Measurements from ENCODE around the gene RPRD2.

Gene RPRD2

GRCh38 chr1:150420560-150421265 is 56.8 kb downstream of the RPRD2 start:
- TF ChIP-seq CTCF (IDR thresholded peaks at IDR 0.05): no peak
- Histone ChIP-seq H3K4me3 (no peak overlapping the region), H3K27ac (no peak overlapping the region)
- DNase-seq (ENCODE audit: low spot score): no peak

GRCh38 chr1:150422541-150422940 is 58.6 kb downstream of the RPRD2 start:
- TF ChIP-seq CTCF (IDR thresholded peaks at IDR 0.05): no peak
- H3K27ac ChIP-seq: no peak overlapping the region
- H3K4me3 ChIP-seq: no peak overlapping the region
- no peak for DNase-seq (ENCODE audit: low spot score)

GRCh38 chr1:150429805-150430204 is 65.9 kb downstream of the RPRD2 start:
- no peak overlapping the region for H3K27ac ChIP-seq
- no peak for TF ChIP-seq CTCF (IDR thresholded peaks at IDR 0.05)
- H3K4me3 ChIP-seq: no peak overlapping the region
- no peak for DNase-seq (ENCODE audit: low spot score)

GRCh38 chr1:150441121-150441520 is 77.2 kb downstream of the RPRD2 start:
- no peak overlapping the region for H3K4me3 ChIP-seq
- TF ChIP-seq CTCF (IDR thresholded peaks at IDR 0.05): no peak
- H3K27ac ChIP-seq: no peak overlapping the region
- DNase-seq (ENCODE audit: low spot score): no peak

GRCh38 chr1:150444232-150444631 is 80.3 kb downstream of the RPRD2 start:
- TF ChIP-seq CTCF (IDR thresholded peaks at IDR 0.05): no peak
- H3K27ac ChIP-seq: no peak overlapping the region
- DNase-seq (ENCODE audit: low spot score): no peak

GRCh38 chr1:150456146-150456647 is 92.2 kb downstream of the RPRD2 start:
- no peak for DNase-seq (ENCODE audit: low spot score)
- no peak for TF ChIP-seq CTCF (IDR thresholded peaks at IDR 0.05)
- no peak overlapping the region for H3K4me3 ChIP-seq
- H3K27ac ChIP-seq: no peak overlapping the region

More at GRCh38 chr1:150444232-150444631, 80.3 kb downstream of the RPRD2 start:
- no peak overlapping the region for H3K4me3 ChIP-seq

- DNase-seq (ENCODE audit: low spot score): no peak
- Histone ChIP-seq H3K4me3 (no peak overlapping the region), H3K27ac (no peak overlapping the region)
- peak; percentile 65 for TF ChIP-seq CTCF (IDR thresholded peaks at IDR 0.05)
These were observed 100.5 kb downstream of the RPRD2 start for GRCh38 chr1:150464422-150464826.
